ENCODE measurements around the gene PLEKHM3. TPM values are rescaled to one million over a fixed set of nuclear protein-coding genes. Genes with fewer than 3 reads are reported as not detected.

The PLEKHM3 gene
- total and polyA plus RNA-seq, 2 of the 13 experiments (the other 11 are each of a cell fraction or from before 2014, with no cell fraction given): 4.5 to 4.7 TPM

DNA sequence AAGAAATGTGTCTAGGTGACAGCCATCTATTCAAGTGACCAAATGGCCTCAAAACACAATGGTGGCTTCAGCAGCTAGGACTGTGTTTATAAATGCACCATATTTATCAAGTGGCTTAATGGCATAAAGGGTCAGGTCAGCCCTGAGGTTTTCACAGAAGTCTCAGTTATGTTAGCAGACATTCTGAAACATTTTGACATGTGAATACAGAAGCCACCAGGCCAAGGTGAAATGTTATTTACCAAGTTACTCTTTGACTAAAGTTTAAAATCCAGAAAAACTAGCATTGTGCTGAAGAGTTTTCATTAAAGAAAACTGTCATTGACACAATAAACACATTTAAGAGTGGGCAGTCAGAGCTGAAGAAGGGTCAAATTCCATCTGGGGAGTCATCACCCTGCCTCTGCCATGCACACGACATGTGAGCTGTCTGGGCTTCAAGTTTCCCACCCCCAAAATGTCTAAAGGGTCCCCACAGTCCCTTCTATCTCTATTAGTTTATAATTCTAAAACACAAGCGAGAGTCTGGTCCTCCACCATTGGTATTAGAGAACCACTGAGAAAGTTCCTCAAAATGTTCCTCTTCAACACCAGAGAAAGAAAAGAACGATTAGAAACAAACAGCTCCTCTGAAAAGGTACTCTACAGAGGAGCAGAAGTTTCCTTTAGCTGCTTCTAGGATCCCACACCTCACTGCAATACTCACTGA lies 178.1 kb downstream of the PLEKHM3 start (continued):
- TF ChIP-seq, protein P1, sequence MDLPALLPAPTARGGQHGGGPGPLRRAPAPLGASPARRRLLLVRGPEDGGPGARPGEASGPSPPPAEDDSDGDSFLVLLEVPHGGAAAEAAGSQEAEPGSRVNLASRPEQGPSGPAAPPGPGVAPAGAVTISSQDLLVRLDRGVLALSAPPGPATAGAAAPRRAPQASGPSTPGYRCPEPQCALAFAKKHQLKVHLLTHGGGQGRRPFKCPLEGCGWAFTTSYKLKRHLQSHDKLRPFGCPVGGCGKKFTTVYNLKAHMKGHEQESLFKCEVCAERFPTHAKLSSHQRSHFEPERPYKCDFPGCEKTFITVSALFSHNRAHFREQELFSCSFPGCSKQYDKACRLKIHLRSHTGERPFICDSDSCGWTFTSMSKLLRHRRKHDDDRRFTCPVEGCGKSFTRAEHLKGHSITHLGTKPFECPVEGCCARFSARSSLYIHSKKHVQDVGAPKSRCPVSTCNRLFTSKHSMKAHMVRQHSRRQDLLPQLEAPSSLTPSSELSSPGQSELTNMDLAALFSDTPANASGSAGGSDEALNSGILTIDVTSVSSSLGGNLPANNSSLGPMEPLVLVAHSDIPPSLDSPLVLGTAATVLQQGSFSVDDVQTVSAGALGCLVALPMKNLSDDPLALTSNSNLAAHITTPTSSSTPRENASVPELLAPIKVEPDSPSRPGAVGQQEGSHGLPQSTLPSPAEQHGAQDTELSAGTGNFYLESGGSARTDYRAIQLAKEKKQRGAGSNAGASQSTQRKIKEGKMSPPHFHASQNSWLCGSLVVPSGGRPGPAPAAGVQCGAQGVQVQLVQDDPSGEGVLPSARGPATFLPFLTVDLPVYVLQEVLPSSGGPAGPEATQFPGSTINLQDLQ (CRISPR knock-in tag; IDR thresholded peaks at IDR 0.05): no peak
- TF ChIP-seq KLF16 (CRISPR knock-in tag; IDR thresholded peaks at IDR 0.05) (peak in 1 of 2 experiments; percentile 56; a peak in 2 of 4 replicates), U2AF1 (optimal IDR thresholded peaks at IDR 0.05; ENCODE audit: low read depth, low read length) (no peak), CC2D1A (CRISPR knock-in tag; IDR thresholded peaks at IDR 0.05) (no peak), ZNF547 (CRISPR knock-in tag; IDR thresholded peaks at IDR 0.05) (no peak), ZNF331 (CRISPR knock-in tag; IDR thresholded peaks at IDR 0.05) (peak; percentile 43), ZNF549 (CRISPR knock-in tag; IDR thresholded peaks at IDR 0.05) (no peak), ERF (CRISPR knock-in tag; IDR thresholded peaks at IDR 0.05) (peak; percentile 46; the same call in 1 of the 2 replicates), ZNF335 (CRISPR knock-in tag; IDR thresholded peaks at IDR 0.05) (no peak; the same call in 1 of the 2 replicates), ZNF761 (CRISPR knock-in tag; conservative IDR thresholded peaks at IDR 0.05) (no peak), ZFP62 (CRISPR knock-in tag; IDR thresholded peaks at IDR 0.05) (no peak), XBP1 (CRISPR knock-in tag; IDR thresholded peaks at IDR 0.05) (no peak), ZNF790 (CRISPR knock-in tag; IDR thresholded peaks at IDR 0.05; ENCODE audit: borderline replicate concordance) (no peak), ZNF546 (CRISPR knock-in tag; conservative IDR thresholded peaks at IDR 0.05) (no peak)
- TF ChIP-seq, protein P2, sequence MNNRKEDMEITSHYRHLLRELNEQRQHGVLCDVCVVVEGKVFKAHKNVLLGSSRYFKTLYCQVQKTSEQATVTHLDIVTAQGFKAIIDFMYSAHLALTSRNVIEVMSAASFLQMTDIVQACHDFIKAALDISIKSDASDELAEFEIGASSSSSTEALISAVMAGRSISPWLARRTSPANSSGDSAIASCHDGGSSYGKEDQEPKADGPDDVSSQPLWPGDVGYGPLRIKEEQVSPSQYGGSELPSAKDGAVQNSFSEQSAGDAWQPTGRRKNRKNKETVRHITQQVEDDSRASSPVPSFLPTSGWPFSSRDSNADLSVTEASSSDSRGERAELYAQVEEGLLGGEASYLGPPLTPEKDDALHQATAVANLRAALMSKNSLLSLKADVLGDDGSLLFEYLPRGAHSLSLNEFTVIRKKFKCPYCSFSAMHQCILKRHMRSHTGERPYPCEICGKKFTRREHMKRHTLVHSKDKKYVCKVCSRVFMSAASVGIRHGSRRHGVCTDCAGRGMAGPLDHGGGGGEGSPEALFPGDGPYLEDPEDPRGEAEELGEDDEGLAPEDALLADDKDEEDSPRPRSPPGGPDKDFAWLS (CRISPR knock-in tag; IDR thresholded peaks at IDR 0.05; ENCODE audit: borderline replicate concordance): no peak; the same call in 1 of the 2 replicates
- TF ChIP-seq, protein P3, sequence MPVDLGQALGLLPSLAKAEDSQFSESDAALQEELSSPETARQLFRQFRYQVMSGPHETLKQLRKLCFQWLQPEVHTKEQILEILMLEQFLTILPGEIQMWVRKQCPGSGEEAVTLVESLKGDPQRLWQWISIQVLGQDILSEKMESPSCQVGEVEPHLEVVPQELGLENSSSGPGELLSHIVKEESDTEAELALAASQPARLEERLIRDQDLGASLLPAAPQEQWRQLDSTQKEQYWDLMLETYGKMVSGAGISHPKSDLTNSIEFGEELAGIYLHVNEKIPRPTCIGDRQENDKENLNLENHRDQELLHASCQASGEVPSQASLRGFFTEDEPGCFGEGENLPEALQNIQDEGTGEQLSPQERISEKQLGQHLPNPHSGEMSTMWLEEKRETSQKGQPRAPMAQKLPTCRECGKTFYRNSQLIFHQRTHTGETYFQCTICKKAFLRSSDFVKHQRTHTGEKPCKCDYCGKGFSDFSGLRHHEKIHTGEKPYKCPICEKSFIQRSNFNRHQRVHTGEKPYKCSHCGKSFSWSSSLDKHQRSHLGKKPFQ (CRISPR knock-in tag; IDR thresholded peaks at IDR 0.05; ENCODE audit: insufficient replicate concordance): no peak
- TF ChIP-seq, protein P4, sequence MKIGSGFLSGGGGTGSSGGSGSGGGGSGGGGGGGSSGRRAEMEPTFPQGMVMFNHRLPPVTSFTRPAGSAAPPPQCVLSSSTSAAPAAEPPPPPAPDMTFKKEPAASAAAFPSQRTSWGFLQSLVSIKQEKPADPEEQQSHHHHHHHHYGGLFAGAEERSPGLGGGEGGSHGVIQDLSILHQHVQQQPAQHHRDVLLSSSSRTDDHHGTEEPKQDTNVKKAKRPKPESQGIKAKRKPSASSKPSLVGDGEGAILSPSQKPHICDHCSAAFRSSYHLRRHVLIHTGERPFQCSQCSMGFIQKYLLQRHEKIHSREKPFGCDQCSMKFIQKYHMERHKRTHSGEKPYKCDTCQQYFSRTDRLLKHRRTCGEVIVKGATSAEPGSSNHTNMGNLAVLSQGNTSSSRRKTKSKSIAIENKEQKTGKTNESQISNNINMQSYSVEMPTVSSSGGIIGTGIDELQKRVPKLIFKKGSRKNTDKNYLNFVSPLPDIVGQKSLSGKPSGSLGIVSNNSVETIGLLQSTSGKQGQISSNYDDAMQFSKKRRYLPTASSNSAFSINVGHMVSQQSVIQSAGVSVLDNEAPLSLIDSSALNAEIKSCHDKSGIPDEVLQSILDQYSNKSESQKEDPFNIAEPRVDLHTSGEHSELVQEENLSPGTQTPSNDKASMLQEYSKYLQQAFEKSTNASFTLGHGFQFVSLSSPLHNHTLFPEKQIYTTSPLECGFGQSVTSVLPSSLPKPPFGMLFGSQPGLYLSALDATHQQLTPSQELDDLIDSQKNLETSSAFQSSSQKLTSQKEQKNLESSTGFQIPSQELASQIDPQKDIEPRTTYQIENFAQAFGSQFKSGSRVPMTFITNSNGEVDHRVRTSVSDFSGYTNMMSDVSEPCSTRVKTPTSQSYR (CRISPR knock-in tag; IDR thresholded peaks at IDR 0.05; ENCODE audit: borderline replicate concordance): peak; percentile 53; the same call in 1 of the 2 replicates

Measured in HepG2 (cell line).